Measurements from ENCODE around the gene EXOC8. TPM values are rescaled to one million over a fixed set of nuclear protein-coding genes. Genes with fewer than 3 reads are reported as not detected.

The EXOC8 gene
- total and polyA plus RNA-seq, 8 donors = 1.8 to 21.8 (median 7.7) TPM

GRCh38 chr1:231318015-231318355 is 19.7 kb downstream of the EXOC8 start:
- Histone ChIP-seq H3K27ac (no peak overlapping the region), H3K4me3 (no peak overlapping the region), H3K4me1 (no peaks in the 10 kb centered on the region), H3K27me3 (no peaks in the 10 kb centered on the region), H3K9me3 (no peaks in the 10 kb centered on the region), H3K36me3 (no peaks in the 10 kb centered on the region)
- TF ChIP-seq POLR2A (IDR thresholded peaks at IDR 0.05) = no peak
- no peak for TF ChIP-seq CTCF (IDR thresholded peaks at IDR 0.05)
- TF ChIP-seq EP300 (IDR thresholded peaks at IDR 0.05) = no peak
- no peak for TF ChIP-seq POLR2AphosphoS5 (IDR thresholded peaks at IDR 0.05)
- DNase-seq = no peak
- intact Hi-C loops (cut with DNase I; ENCODE audit: low total_unique reads) = no loop called here
- WGBS, 5 donors = 93 to 97% (median 96%) methylated on average over 15 of the region's 15 CpGs

DNA sequence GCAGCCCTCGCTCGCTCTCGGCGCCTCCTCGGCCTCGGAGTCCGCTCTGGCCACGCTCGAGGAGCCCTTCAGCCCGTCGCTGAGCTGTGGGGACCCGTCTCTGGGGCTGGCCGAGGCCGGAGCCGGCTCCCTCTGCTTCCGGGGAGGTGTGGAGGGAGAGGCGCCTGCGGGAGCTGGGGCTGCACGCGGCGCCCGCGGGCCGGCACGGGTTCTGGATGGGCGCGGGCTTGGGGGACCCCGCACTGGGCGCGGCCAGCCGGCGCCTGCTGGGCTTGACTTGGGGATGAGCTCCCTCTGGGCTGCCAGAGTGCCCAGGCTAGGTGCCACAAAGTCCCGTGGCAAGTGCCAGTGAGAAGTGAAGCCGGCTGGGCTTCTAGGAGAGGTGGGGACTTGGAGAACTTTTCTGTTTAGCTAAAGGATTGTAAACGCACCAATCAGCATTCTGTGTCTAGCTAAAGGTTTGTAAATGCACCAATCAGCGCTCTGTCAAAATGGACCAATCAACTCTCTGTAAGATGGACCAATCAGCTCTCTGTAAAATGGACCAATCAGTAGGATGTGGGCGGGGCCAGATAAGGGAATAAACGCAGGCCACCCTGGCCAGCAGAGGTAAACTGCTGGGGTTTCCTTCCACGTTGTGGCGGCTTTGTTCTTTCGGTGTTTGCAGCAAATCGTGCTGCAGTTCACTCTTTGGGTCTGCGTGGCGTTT is 20.2 kb downstream of the EXOC8 start:
- no peaks in the 10 kb centered on the region for H3K36me3 ChIP-seq
- TF ChIP-seq POLR2AphosphoS5 (IDR thresholded peaks at IDR 0.05) (no peak), POLR2A (IDR thresholded peaks at IDR 0.05) (no peak), CTCF (IDR thresholded peaks at IDR 0.05) (no peak), EP300 (IDR thresholded peaks at IDR 0.05) (no peak)
- no peaks in the 10 kb centered on the region for H3K4me1 ChIP-seq
- DNase-seq = no peak
- H3K27me3 ChIP-seq = no peaks in the 10 kb centered on the region
- H3K4me3 ChIP-seq = no peak overlapping the region
- 92 to 96% (median 94%) methylated on average over 30 to 44 of the region's 44 CpGs for WGBS, 5 donors
- H3K27ac ChIP-seq = no peak overlapping the region
- intact Hi-C loops (cut with DNase I; ENCODE audit: low total_unique reads) = no loop called here
- H3K9me3 ChIP-seq = no peaks in the 10 kb centered on the region

- 42 to 47% (median 44%) methylated on average over 11 of the region's 11 CpGs for WGBS, 5 donors
- Histone ChIP-seq H3K27me3 (no peaks in the 10 kb centered on the region), H3K4me3 (no peak overlapping the region), H3K9me3 (no peaks in the 10 kb centered on the region), H3K36me3 (no peaks in the 10 kb centered on the region), H3K4me1 (no peaks in the 10 kb centered on the region), H3K27ac (no peak overlapping the region)
- peak in 3 of 7 experiments; percentile 16 to 40 (median 26) for TF ChIP-seq CTCF (IDR thresholded peaks at IDR 0.05)
- no peak for TF ChIP-seq POLR2AphosphoS5 (IDR thresholded peaks at IDR 0.05)
- no peak for TF ChIP-seq POLR2A (IDR thresholded peaks at IDR 0.05)
- TF ChIP-seq EP300 (IDR thresholded peaks at IDR 0.05) = no peak
- intact Hi-C loops (cut with DNase I; ENCODE audit: low total_unique reads) = no loop called here
- DNase-seq = peak; percentile 44 to 49
These were observed 21.8 kb downstream of the EXOC8 start for GRCh38 chr1:231315887-231316286.

- TF ChIP-seq POLR2A (IDR thresholded peaks at IDR 0.05) = no peak
- TF ChIP-seq POLR2AphosphoS5 (IDR thresholded peaks at IDR 0.05) = no peak
- no peak for TF ChIP-seq CTCF (IDR thresholded peaks at IDR 0.05)
- TF ChIP-seq EP300 (IDR thresholded peaks at IDR 0.05) = no peak
- no peaks in the 10 kb centered on the region for H3K36me3 ChIP-seq
- no peaks in the 10 kb centered on the region for H3K27me3 ChIP-seq
- DNase-seq = no peak
- 82 to 91% (median 90%) methylated on average over 4 of the region's 4 CpGs for WGBS, 5 donors
- H3K27ac ChIP-seq = no peak overlapping the region
- no peaks in the 10 kb centered on the region for H3K9me3 ChIP-seq
- no peak overlapping the region for H3K4me3 ChIP-seq
- intact Hi-C loops (cut with DNase I; ENCODE audit: low total_unique reads) = no loop called here
- H3K4me1 ChIP-seq = no peaks in the 10 kb centered on the region
These were observed 24.0 kb downstream of the EXOC8 start for GRCh38 chr1:231313661-231314060.

Data from stomach (tissue), 9 donors.